HepG2 (cell line): ENCODE data around the gene MEF2A. TPM values are rescaled to one million over a fixed set of nuclear protein-coding genes. Genes with fewer than 3 reads are reported as not detected.
A peak's percentile ranks its signal among the peaks of the same experiment; 100 is the strongest.

Source experiments
- BRCA1 ChIP-seq: sonication (generic); formaldehyde crosslinking; IDR thresholded peaks from 2 replicates; pipeline ENCODE4 v1.4.0; 2020; ENCODE audit warnings: missing genetic modification reagents
- EEA1 ChIP-seq: sonication (generic); formaldehyde crosslinking; IDR thresholded peaks from 2 replicates; pipeline ENCODE4 v1.5.1; 2020; ENCODE audit warnings: mild to moderate bottlenecking, missing genetic modification reagents, borderline replicate concordance
- JUND ChIP-seq: sonication (generic); formaldehyde crosslinking; IDR thresholded peaks from 2 replicates; pipeline ENCODE4 v1.8.0; 2022; ENCODE audit warnings: mild to moderate bottlenecking, missing genetic modification reagents
- NCOR1 ChIP-seq: fragments of 200-600 bp; sonication (generic); IDR thresholded peaks from 2 replicates; pipeline ENCODE4 v1.7.0; 2017; ENCODE audit warnings: antibody characterized with exemption, low read length, borderline replicate concordance
- NFIC ChIP-seq: IDR thresholded peaks from 2 replicates; pipeline ENCODE4 v1.6.1; 2012; ENCODE audit warnings: mild to moderate bottlenecking, low read length, inconsistent platforms
- TBX2 ChIP-seq: sonication (generic); formaldehyde crosslinking; IDR thresholded peaks from 2 replicates; pipeline ENCODE4 v1.5.0; 2020; ENCODE audit warnings: missing genetic modification reagents, mild to moderate bottlenecking, borderline replicate concordance
- ZFP1 ChIP-seq: IDR thresholded peaks from 2 replicates; pipeline ENCODE4 v1.6.1; 2016
- ZNF180 ChIP-seq: sonication (generic); formaldehyde crosslinking; IDR thresholded peaks from 2 replicates; pipeline ENCODE4 v1.4.0; 2020; ENCODE audit warnings: low read depth, missing genetic modification reagents, borderline replicate concordance
- ZNF225 ChIP-seq: sonication (generic); formaldehyde crosslinking; IDR thresholded peaks from 2 replicates; pipeline ENCODE4 v1.4.0; 2020; ENCODE audit warnings: mild to moderate bottlenecking, missing genetic modification reagents
- ZNF260 ChIP-seq: sonication (generic); formaldehyde crosslinking; IDR thresholded peaks from 2 replicates; pipeline ENCODE4 v1.4.0; 2020; ENCODE audit warnings: missing genetic modification reagents, low read depth, mild to moderate bottlenecking, borderline replicate concordance
- ZNF468 ChIP-seq: sonication (generic); formaldehyde crosslinking; IDR thresholded peaks from 2 replicates; pipeline ENCODE4 v1.8.0; 2022; ENCODE audit warnings: mild to moderate bottlenecking, moderate library complexity, missing genetic modification reagents
- ZNF660 ChIP-seq: sonication (generic); formaldehyde crosslinking; IDR thresholded peaks from 2 replicates; pipeline ENCODE4 v1.5.1; 2020; ENCODE audit warnings: mild to moderate bottlenecking, low read depth, missing genetic modification reagents, borderline replicate concordance
- ZNF747 ChIP-seq: sonication (generic); formaldehyde crosslinking; IDR thresholded peaks from 2 replicates; pipeline ENCODE4 v1.8.1; 2023; ENCODE audit warnings: missing genetic modification reagents, mild to moderate bottlenecking, borderline replicate concordance
- polyA plus RNA-seq, 8 experiments: library from polyadenylated mRNA; depleted of rRNA in 3 of 8; stranded (reverse) in 7 of 8; unstranded in 1 of 8; fragments of >200 nt; fragmentation: Illumina TruSeq in 4 of 8; extraction: Trizol in 4 of 8; gene quantifications; 2 replicates each; pipeline versions ENCODE4 v1.2.1 to v1.2.3, GENCODE V29; 2011 to 2016; ENCODE audit warnings: low read depth in 4 of 8, missing spikeins in 1 of 8, mixed read lengths in 1 of 8; ENCODE audit not compliant: insufficient read depth in 1 of 8
- total RNA-seq, 5 experiments: library from RNA; depleted of rRNA; stranded (reverse); fragments of >200 nt; fragmentation: Illumina TruSeq; extraction: Trizol; gene quantifications; 2 replicates each; pipeline ENCODE4 v1.2.3, GENCODE V29; 2016; ENCODE audit warnings: low read depth in 1 of 5
- TF ChIP-seq, protein P1 (sequence below): sonication (generic); formaldehyde crosslinking; IDR thresholded peaks from 2 replicates; pipeline ENCODE4 v1.4.0; 2020; ENCODE audit warnings: mild to moderate bottlenecking, low read depth, missing genetic modification reagents
- TF ChIP-seq, protein P2 (sequence below): sonication (generic); formaldehyde crosslinking; IDR thresholded peaks from 2 replicates; pipeline ENCODE4 v1.4.0; 2020; ENCODE audit warnings: missing genetic modification reagents
- TF ChIP-seq, protein P3 (sequence below): sonication (generic); formaldehyde crosslinking; IDR thresholded peaks from 2 replicates; pipeline ENCODE4 v1.4.0; 2020; ENCODE audit warnings: mild to moderate bottlenecking, missing genetic modification reagents
- TF ChIP-seq, protein P4 (sequence below): sonication (generic); formaldehyde crosslinking; IDR thresholded peaks from 2 replicates; pipeline ENCODE4 v1.4.0; 2020; ENCODE audit warnings: missing genetic modification reagents
- TF ChIP-seq, protein P5 (sequence below): sonication (generic); formaldehyde crosslinking; IDR thresholded peaks from 2 replicates; pipeline ENCODE4 v1.9.0; 2021; ENCODE audit warnings: missing genetic modification reagents, borderline replicate concordance

The MEF2A gene
- total and polyA plus RNA-seq, 2 of the 13 experiments (the other 11 are each of a cell fraction or from before 2014, with no cell fraction given) = 15.2 to 24.4 TPM

DNA sequence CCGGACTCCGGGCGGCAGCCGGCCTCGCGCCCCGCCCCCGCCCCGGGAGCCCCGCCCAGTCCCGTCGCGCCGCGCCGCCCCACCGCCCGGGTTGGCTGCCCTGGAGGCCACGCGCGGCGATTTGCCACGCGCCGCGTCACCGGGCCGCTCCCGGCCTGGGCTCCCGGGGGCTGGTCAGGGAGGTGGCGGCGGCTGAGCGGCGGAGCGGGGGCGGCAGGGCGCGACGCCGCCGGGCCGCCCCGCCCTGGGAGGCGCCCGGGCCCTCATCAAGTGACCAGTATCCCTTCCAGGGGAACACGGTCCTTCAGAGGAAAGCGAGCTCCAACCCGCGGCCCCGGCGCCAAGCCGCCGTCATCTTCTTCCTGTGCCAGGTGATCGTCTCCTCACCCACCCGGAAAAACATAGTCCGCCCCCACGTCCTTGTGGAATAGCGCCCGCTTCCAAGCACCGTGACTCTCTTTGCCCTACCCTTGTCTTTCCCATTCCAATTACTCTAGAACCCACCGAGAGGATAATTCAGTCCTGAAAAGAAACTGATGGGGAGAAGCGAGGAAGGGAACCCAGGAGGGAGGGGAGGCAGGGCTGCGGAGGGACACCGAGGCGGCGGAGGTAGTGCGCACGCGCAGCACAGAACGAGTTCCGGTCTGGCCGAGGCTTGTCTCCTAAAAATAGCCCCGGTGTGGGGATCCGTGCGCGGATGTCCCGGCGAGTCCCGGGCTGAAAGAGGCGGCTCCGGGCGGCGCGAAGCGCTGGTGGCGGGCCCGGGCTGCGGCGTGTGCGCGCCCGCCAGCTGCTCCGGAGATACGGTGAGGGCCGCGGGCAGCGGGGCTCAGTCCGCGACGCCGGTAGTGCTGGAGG lies at the start of gene MEF2A (continued):
- TF ChIP-seq ZNF225 (CRISPR knock-in tag) = peak; percentile 68; the same call in 1 of the 2 replicates
- TF ChIP-seq, protein P1, sequence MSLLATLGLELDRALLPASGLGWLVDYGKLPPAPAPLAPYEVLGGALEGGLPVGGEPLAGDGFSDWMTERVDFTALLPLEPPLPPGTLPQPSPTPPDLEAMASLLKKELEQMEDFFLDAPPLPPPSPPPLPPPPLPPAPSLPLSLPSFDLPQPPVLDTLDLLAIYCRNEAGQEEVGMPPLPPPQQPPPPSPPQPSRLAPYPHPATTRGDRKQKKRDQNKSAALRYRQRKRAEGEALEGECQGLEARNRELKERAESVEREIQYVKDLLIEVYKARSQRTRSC (CRISPR knock-in tag) = peak; percentile 81; the same call in 1 of the 2 replicates
- TF ChIP-seq BRCA1 (CRISPR knock-in tag) = 0 out of 2 replicates have a peak, but pooled peaks have one; percentile 71
- no peak for TF ChIP-seq ZNF180
- TF ChIP-seq, protein P2, sequence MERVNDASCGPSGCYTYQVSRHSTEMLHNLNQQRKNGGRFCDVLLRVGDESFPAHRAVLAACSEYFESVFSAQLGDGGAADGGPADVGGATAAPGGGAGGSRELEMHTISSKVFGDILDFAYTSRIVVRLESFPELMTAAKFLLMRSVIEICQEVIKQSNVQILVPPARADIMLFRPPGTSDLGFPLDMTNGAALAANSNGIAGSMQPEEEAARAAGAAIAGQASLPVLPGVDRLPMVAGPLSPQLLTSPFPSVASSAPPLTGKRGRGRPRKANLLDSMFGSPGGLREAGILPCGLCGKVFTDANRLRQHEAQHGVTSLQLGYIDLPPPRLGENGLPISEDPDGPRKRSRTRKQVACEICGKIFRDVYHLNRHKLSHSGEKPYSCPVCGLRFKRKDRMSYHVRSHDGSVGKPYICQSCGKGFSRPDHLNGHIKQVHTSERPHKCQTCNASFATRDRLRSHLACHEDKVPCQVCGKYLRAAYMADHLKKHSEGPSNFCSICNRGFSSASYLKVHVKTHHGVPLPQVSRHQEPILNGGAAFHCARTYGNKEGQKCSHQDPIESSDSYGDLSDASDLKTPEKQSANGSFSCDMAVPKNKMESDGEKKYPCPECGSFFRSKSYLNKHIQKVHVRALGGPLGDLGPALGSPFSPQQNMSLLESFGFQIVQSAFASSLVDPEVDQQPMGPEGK (CRISPR knock-in tag) = peak; percentile 84
- TF ChIP-seq, protein P3, sequence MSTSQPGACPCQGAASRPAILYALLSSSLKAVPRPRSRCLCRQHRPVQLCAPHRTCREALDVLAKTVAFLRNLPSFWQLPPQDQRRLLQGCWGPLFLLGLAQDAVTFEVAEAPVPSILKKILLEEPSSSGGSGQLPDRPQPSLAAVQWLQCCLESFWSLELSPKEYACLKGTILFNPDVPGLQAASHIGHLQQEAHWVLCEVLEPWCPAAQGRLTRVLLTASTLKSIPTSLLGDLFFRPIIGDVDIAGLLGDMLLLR = no peak
- TF ChIP-seq ZNF468 (CRISPR knock-in tag) = no peak
- no peak for TF ChIP-seq JUND (CRISPR knock-in tag)
- peak; percentile 78; the same call in 1 of the 2 replicates for TF ChIP-seq TBX2 (CRISPR knock-in tag)
- no peak for TF ChIP-seq ZNF660 (CRISPR knock-in tag)
- TF ChIP-seq ZNF260 (CRISPR knock-in tag) = no peak
- TF ChIP-seq ZFP1 (CRISPR knock-in tag) = no peak
- no peak for TF ChIP-seq ZNF747 (CRISPR knock-in tag)
- TF ChIP-seq, protein P4, sequence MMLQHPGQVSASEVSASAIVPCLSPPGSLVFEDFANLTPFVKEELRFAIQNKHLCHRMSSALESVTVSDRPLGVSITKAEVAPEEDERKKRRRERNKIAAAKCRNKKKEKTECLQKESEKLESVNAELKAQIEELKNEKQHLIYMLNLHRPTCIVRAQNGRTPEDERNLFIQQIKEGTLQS (CRISPR knock-in tag) = no peak
- TF ChIP-seq EEA1 (CRISPR knock-in tag) = no peak
- TF ChIP-seq NFIC = no peak
- TF ChIP-seq, protein P5, sequence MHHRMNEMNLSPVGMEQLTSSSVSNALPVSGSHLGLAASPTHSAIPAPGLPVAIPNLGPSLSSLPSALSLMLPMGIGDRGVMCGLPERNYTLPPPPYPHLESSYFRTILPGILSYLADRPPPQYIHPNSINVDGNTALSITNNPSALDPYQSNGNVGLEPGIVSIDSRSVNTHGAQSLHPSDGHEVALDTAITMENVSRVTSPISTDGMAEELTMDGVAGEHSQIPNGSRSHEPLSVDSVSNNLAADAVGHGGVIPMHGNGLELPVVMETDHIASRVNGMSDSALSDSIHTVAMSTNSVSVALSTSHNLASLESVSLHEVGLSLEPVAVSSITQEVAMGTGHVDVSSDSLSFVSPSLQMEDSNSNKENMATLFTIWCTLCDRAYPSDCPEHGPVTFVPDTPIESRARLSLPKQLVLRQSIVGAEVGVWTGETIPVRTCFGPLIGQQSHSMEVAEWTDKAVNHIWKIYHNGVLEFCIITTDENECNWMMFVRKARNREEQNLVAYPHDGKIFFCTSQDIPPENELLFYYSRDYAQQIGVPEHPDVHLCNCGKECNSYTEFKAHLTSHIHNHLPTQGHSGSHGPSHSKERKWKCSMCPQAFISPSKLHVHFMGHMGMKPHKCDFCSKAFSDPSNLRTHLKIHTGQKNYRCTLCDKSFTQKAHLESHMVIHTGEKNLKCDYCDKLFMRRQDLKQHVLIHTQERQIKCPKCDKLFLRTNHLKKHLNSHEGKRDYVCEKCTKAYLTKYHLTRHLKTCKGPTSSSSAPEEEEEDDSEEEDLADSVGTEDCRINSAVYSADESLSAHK (CRISPR knock-in tag) = no peak
- TF ChIP-seq NCOR1 = no peak
